ENCODE data around the gene KIF2C. TPM values are rescaled to one million over a fixed set of nuclear protein-coding genes. Genes with fewer than 3 reads are reported as not detected.

Gene KIF2C
- total RNA-seq, 1 experiment from 2014 or later = 92.6 TPM

DNA sequence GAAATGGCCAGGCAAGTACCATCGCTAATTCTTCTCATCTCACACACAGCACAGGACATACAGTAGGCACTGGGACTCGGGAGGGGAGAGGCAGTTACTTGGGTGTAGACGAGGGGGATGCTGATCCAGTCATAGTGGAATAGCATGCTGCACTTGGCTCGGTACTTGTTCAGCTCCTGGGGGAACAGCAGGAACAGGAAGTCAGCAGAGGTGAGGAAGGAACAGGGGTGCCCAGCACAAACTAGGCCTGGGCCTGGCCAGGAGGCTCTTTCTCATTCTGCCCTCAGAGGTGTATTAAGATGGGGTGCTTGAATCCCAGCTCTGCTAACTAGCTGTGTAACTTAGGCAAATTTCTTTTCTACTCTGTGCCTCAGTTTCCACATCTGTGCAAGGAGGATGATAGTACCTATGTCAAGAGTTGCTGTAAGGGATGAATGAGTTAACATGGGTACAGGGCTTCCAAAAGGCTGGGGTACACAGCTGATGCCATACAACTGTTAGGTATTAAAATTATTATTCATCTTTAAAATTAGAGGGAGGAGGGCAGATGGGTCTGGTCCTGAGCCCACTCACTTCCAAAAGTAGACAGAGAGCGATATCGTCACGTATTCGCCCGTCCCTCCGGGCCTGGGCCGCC, 46.0 kb downstream of the KIF2C start (continued):
- TF ChIP-seq, protein P1, sequence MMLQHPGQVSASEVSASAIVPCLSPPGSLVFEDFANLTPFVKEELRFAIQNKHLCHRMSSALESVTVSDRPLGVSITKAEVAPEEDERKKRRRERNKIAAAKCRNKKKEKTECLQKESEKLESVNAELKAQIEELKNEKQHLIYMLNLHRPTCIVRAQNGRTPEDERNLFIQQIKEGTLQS (IDR thresholded peaks at IDR 0.05) = no peak
- TF ChIP-seq TCF7L2 (IDR thresholded peaks at IDR 0.05; ENCODE audit: borderline replicate concordance, extremely low read depth, insufficient read depth, insufficient read length) (no peak), CEBPB (IDR thresholded peaks at IDR 0.05; ENCODE audit: low read depth) (no peak), ELF1 (IDR thresholded peaks at IDR 0.05; ENCODE audit: borderline replicate concordance, low read depth) (no peak), SP1 (IDR thresholded peaks at IDR 0.05; ENCODE audit: low read depth) (no peak), EZH2phosphoT487 (IDR thresholded peaks at IDR 0.05; ENCODE audit: borderline replicate concordance) (no peak), ZNF274 (IDR thresholded peaks at IDR 0.05; ENCODE audit: low read depth, low read length) (no peak)

DNA sequence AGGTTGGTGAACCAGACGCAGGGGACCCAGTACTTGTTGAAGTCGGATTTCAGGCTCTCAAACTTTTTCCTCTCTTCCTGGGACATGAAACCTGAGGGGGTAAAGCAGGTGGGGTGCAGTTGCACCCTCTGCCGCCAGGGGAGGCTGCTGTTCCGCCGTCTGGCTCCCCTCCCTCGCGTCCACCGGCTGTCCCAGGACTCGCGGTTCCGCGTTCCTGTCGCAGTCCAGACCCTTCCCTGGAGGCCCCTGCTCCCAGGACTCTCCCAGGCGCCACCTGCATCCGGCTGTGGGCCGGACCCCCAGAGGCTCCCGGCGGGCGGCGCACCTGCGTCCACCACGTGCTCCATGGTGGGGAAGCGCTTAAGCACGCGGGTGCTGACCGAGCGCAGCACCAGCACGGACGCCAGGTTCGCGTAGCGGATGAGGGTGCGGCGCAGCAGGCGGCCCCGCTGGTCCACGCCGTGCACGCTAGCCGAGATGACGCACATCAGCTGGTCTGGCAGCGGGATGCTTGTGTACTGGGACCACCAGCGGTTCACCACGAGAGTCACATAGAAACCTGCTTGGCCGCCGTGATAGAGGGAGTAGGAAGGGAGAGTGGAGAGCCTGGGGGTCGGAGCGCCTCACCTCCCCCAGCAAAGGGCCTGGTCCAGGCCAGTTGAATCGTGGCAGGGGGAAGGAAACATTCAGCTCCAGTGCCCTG, 46.7 kb downstream of the KIF2C start:
- Histone ChIP-seq H3K4me2 (ENCODE audit: low read length) (peak overlapping the region; percentile 81), H3K36me3 (ENCODE audit: control insufficient read depth in 1 of 2, insufficient read depth in 2 of 2, low read length in 2 of 2) (peaks cover 0 to 4% of the 10 kb centered on the region in 2 experiments; a peak in 1 of 4 replicates), H3K27ac (ENCODE audit: low read depth, low read length) (peak overlapping the region; percentile 52), H3K9ac (ENCODE audit: low read length) (peak overlapping the region; percentile 63), H3K4me1 (ENCODE audit: control insufficient read depth in 1 of 2, insufficient read depth in 2 of 2, low read length in 2 of 2) (peaks cover 6 to 24% of the 10 kb centered on the region in 2 experiments), H3K4me3 (replicated peaks in 1 of 2; ENCODE audit: low read depth in 1 of 2, low read length in 2 of 2) (peak overlapping the region; percentile 35 to 51), H2AFZ (ENCODE audit: low read depth, low read length, poor library complexity, severe bottlenecking) (peak overlapping the region; percentile 75), H3K79me2 (ENCODE audit: insufficient read depth, low read length) (no peaks in the 10 kb centered on the region), H3K9me2 (ENCODE audit: insufficient read depth) (no peaks in the 10 kb centered on the region), H3K27me3 (ENCODE audit: insufficient read depth, low read length) (no peaks in the 10 kb centered on the region), H4K20me1 (ENCODE audit: insufficient read depth) (no peaks in the 10 kb centered on the region), H3K9me3 (ENCODE audit: control insufficient read depth in 1 of 2, insufficient read depth in 1 of 2, low read depth in 1 of 2, low read length in 2 of 2) (no peaks in the 10 kb centered on the region)
- ATAC-seq = peak; percentile 80
- CTCF ChIA-PET = interaction anchor here (0.8 to 1.5 kb wide), 3 partner anchors 8 to 22 kb away, joined by 3 to 5 read pairs (median 3); partner anchors contain the start of gene BTBD19
- RAD21 ChIA-PET (ENCODE audit: low non-redundant PET in 1 of 2, low total read pairs in 2 of 2, uncharacterized antibody in 2 of 2, unreplicated experiment in 2 of 2) = no interaction called here
- POLR2A ChIA-PET = interaction anchor here (0.7 to 3.7 kb wide), 7 partner anchors 11 to 67 kb away, joined by 3 to 16 read pairs (median 5); partner anchors contain the start of genes PLK3, RNU5D-1 and RPS8
- intact Hi-C loops (cut with micrococcal nuclease) = loop anchor here (5.0 kb wide), 1 partner anchor 786 kb away; no protein-coding TSS in a partner anchor
- DNase-seq (ENCODE audit: low read depth, low spot score) = peak; percentile 45
- BruUV-seq (replicated peaks) = no TSS peak
- no peak for TF ChIP-seq YY1 (IDR thresholded peaks at IDR 0.05; ENCODE audit: extremely low read depth, insufficient replicate concordance, low read depth, low read length)
- no peak for TF ChIP-seq EGR1 (IDR thresholded peaks at IDR 0.05; ENCODE audit: low read depth)
- TF ChIP-seq, protein P2, sequence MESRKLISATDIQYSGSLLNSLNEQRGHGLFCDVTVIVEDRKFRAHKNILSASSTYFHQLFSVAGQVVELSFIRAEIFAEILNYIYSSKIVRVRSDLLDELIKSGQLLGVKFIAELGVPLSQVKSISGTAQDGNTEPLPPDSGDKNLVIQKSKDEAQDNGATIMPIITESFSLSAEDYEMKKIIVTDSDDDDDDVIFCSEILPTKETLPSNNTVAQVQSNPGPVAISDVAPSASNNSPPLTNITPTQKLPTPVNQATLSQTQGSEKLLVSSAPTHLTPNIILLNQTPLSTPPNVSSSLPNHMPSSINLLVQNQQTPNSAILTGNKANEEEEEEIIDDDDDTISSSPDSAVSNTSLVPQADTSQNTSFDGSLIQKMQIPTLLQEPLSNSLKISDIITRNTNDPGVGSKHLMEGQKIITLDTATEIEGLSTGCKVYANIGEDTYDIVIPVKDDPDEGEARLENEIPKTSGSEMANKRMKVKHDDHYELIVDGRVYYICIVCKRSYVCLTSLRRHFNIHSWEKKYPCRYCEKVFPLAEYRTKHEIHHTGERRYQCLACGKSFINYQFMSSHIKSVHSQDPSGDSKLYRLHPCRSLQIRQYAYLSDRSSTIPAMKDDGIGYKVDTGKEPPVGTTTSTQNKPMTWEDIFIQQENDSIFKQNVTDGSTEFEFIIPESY (IDR thresholded peaks at IDR 0.05; ENCODE audit: extremely low read depth, insufficient replicate concordance, low read length) = peak; percentile 5
- TF ChIP-seq CEBPB (IDR thresholded peaks at IDR 0.05; ENCODE audit: low read depth) = no peak
- TF ChIP-seq, protein P3, sequence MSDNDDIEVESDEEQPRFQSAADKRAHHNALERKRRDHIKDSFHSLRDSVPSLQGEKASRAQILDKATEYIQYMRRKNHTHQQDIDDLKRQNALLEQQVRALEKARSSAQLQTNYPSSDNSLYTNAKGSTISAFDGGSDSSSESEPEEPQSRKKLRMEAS (IDR thresholded peaks at IDR 0.05) = peak; percentile 97
- TF ChIP-seq POLR2AphosphoS5 (IDR thresholded peaks at IDR 0.05; ENCODE audit: low read depth, low read length) = peak; percentile 52; the same call in 1 of the 2 replicates
- no peak for TF ChIP-seq SP1 (IDR thresholded peaks at IDR 0.05; ENCODE audit: low read depth)
- no peak for TF ChIP-seq EZH2phosphoT487 (IDR thresholded peaks at IDR 0.05; ENCODE audit: borderline replicate concordance)
- no peak for TF ChIP-seq TCF7L2 (IDR thresholded peaks at IDR 0.05; ENCODE audit: borderline replicate concordance, extremely low read depth, insufficient read depth, insufficient read length)
- no peak for TF ChIP-seq SIN3A (IDR thresholded peaks at IDR 0.05; ENCODE audit: low read depth)
- no peak for TF ChIP-seq ELF1 (IDR thresholded peaks at IDR 0.05; ENCODE audit: borderline replicate concordance, low read depth)
- TF ChIP-seq FOSL1 (IDR thresholded peaks at IDR 0.05; ENCODE audit: low read depth) = no peak
- TF ChIP-seq ZNF274 (IDR thresholded peaks at IDR 0.05; ENCODE audit: low read depth, low read length) = no peak
- TF ChIP-seq, protein P4, sequence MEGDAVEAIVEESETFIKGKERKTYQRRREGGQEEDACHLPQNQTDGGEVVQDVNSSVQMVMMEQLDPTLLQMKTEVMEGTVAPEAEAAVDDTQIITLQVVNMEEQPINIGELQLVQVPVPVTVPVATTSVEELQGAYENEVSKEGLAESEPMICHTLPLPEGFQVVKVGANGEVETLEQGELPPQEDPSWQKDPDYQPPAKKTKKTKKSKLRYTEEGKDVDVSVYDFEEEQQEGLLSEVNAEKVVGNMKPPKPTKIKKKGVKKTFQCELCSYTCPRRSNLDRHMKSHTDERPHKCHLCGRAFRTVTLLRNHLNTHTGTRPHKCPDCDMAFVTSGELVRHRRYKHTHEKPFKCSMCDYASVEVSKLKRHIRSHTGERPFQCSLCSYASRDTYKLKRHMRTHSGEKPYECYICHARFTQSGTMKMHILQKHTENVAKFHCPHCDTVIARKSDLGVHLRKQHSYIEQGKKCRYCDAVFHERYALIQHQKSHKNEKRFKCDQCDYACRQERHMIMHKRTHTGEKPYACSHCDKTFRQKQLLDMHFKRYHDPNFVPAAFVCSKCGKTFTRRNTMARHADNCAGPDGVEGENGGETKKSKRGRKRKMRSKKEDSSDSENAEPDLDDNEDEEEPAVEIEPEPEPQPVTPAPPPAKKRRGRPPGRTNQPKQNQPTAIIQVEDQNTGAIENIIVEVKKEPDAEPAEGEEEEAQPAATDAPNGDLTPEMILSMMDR (IDR thresholded peaks at IDR 0.05 in 2 of 3, conservative IDR thresholded peaks at IDR 0.05 in 1 of 3; ENCODE audit: borderline replicate concordance in 1 of 3, insufficient read depth in 1 of 3, low read depth in 2 of 3, low read length in 2 of 3) = peak; percentile 80 to 99 (median 99)
- no peak for TF ChIP-seq SRF (IDR thresholded peaks at IDR 0.05; ENCODE audit: low read depth)
- TF ChIP-seq POLR2A (IDR thresholded peaks at IDR 0.05; ENCODE audit: borderline replicate concordance, extremely low read depth, insufficient read depth, insufficient read length) = no peak
- no peak for TF ChIP-seq EZH2 (IDR thresholded peaks at IDR 0.05)
